Endothelial cell of umbilical vein (primary cell): ENCODE measurements around the gene MRPS26.

Experiments
- CTCF ChIP-seq, 2 donors: IDR thresholded peaks; 1 replicate in 1 of 2; 2 replicates in 1 of 2; pipeline ENCODE4 v1.5.1; 2011; ENCODE audit warnings: low read length in 2 of 2, mild to moderate bottlenecking in 2 of 2, moderate library complexity in 2 of 2, control low read depth in 1 of 2, inconsistent platforms in 1 of 2, low read depth in 1 of 2; ENCODE audit not compliant: insufficient read depth in 1 of 2; ENCODE audit errors: extremely low read depth in 1 of 2
- EZH2 ChIP-seq: IDR thresholded peaks from 2 replicates; pipeline ENCODE4 v1.6.1; 2012; ENCODE audit warnings: borderline replicate concordance, low read depth, mild to moderate bottlenecking, moderate library complexity, low read length, inconsistent platforms; ENCODE audit not compliant: severe bottlenecking
- GATA2 ChIP-seq: IDR thresholded peaks from 2 replicates; pipeline ENCODE4 v1.7.0; 2011; ENCODE audit warnings: low read depth, mild to moderate bottlenecking, moderate library complexity, mixed read lengths, low read length; ENCODE audit not compliant: insufficient read length, insufficient read depth
- JUN ChIP-seq: IDR thresholded peaks from 2 replicates; pipeline ENCODE4 v1.6.1; 2011; ENCODE audit warnings: borderline replicate concordance, low read depth; ENCODE audit not compliant: insufficient read length, insufficient read depth
- MAX ChIP-seq: IDR thresholded peaks from 2 replicates; pipeline ENCODE4 v1.6.1; 2011; ENCODE audit not compliant: insufficient read depth, insufficient read length
- MYC ChIP-seq: IDR thresholded peaks from one replicate; pipeline ENCODE4 v1.6.1; 2011; ENCODE audit warnings: mild to moderate bottlenecking, low read depth, low read length
- POLR2A ChIP-seq: IDR thresholded peaks from 2 replicates; pipeline ENCODE4 v1.6.1; 2012; ENCODE audit warnings: low read depth, mild to moderate bottlenecking, control low read depth, low read length
- POLR2AphosphoS5 ChIP-seq: IDR thresholded peaks from 2 replicates; pipeline ENCODE4 v1.6.1; 2012; ENCODE audit warnings: low read depth, mild to moderate bottlenecking, control low read depth, low read length, moderate library complexity; ENCODE audit not compliant: insufficient read depth

- no peak for TF ChIP-seq CTCF (IDR thresholded peaks at IDR 0.05; ENCODE audit: extremely low read depth in 1 of 2, insufficient read depth in 1 of 2, low read depth in 1 of 2, low read length in 2 of 2)
- TF ChIP-seq GATA2, result no peak
- TF ChIP-seq POLR2A, result no peak
- no peak for TF ChIP-seq MAX
- no peak for TF ChIP-seq POLR2AphosphoS5
- TF ChIP-seq EZH2, result no peak
- TF ChIP-seq MYC, result no peak
- no peak for TF ChIP-seq JUN
Observed at GRCh38 chr20:3080939-3081388, 35.1 kb downstream of the MRPS26 start.
